Loucy (cell line): Measurements from ENCODE around the gene MRPL51.

ENCODE experiments used
- EZH2phosphoT487 ChIP-seq: fragments of 200-600 bp; IDR thresholded peaks from 2 replicates; pipeline ENCODE4 v1.6.1; 2018; ENCODE audit warnings: antibody characterized with exemption, mild to moderate bottlenecking, moderate library complexity, borderline replicate concordance
- TF ChIP-seq, protein P1 (sequence below): fragments of 200-600 bp; sonication (generic); conservative IDR thresholded peaks from 2 replicates; pipeline ENCODE4 v1.5.1; 2014; ENCODE audit warnings: mild to moderate bottlenecking, antibody characterized with exemption, low read length

DNA sequence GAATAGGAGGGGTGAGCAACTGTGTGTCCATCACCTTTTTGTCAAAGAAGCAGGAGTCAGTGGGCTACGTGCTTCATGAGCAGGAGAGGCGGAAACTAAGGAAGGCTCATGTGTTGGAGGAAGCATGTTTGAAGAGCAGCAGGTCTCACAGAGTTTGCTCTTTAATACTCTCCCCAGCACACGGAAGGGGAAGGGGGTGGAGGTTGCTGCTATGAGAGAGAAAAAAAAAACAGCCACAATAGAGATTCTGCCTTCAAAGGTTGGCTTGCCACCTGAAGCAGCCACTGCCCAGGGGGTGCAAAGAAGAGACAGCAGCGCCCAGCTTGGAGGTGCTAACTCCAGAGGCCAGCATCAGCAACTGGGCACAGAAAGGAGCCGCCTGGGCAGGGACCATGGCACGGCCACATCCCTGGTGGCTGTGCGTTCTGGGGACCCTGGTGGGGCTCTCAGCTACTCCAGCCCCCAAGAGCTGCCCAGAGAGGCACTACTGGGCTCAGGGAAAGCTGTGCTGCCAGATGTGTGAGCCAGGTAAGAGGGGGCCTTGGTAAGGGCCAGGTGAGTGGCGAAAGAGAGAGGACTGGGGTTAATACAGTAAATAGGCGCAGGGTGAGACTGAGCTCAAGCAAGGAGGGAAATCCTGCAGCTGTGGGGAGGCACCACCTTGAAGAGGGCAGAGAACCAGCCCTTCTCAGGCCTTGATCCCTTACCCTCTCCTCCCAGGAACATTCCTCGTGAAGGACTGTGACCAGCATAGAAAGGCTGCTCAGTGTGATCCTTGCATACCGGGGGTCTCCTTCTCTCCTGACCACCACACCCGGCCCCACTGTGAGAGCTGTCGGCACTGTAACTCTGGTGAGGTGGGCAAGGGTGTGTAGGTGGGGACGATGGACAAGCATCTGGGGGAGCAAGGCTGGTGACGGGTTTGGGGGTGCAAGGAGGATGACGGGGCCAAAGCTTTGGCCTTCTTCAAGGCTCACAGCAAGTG lies 48.1 kb downstream of the MRPL51 start, which contains the start of gene CD27:
- TF ChIP-seq, protein P1, sequence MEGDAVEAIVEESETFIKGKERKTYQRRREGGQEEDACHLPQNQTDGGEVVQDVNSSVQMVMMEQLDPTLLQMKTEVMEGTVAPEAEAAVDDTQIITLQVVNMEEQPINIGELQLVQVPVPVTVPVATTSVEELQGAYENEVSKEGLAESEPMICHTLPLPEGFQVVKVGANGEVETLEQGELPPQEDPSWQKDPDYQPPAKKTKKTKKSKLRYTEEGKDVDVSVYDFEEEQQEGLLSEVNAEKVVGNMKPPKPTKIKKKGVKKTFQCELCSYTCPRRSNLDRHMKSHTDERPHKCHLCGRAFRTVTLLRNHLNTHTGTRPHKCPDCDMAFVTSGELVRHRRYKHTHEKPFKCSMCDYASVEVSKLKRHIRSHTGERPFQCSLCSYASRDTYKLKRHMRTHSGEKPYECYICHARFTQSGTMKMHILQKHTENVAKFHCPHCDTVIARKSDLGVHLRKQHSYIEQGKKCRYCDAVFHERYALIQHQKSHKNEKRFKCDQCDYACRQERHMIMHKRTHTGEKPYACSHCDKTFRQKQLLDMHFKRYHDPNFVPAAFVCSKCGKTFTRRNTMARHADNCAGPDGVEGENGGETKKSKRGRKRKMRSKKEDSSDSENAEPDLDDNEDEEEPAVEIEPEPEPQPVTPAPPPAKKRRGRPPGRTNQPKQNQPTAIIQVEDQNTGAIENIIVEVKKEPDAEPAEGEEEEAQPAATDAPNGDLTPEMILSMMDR: no peak
- TF ChIP-seq EZH2phosphoT487: no peak
